CD4-positive, alpha-beta T cell treated with Interleukin-17A for 4 hours (primary cell): ENCODE measurements around the gene FCRL4.
"Not testable (repeated sequence)": the region's sequence is repeated elsewhere in the genome, so short reads cannot be mapped to it uniquely, and the experiment has no call there.

ENCODE experiments used
- DNase-seq: peaks from one replicate; pipeline ENCODE4 v3.0.0-alpha.2; 2020; ENCODE audit warnings: mixed read lengths

The FCRL4 gene

GRCh38 chr1:157551694-157552693 lies 45.9 kb downstream of the FCRL4 start, which contains the start of gene FCRL5:
TSS of gene FCRL5 (minus strand) at chr1:157552515. CDS start at chr1:157552362, 153 bp downstream.
- DNase-seq: no peak

DNA sequence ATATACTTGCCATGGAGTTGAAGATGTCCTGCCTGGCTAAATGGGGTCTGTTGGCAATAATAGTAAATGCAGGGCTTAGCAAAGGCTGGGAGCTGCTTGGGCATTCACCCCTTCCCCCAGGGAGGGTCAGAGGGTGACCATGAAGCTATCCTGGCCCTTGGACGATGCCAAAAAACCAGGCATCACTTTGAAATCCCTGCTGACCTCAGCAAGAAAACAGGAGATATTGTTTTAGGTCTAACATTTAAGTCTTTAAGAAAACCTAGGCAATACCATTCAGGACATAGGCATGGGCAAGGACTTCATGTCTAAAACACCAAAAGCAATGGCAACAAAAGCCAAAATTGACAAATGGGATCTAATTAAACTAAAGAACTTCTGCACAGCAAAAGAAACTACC lies 49.8 kb downstream of the FCRL4 start:
- not testable (repeated sequence) for DNase-seq

GRCh38 chr1:157542676-157543075 lies 55.2 kb downstream of the FCRL4 start:
- no peak for DNase-seq

DNA sequence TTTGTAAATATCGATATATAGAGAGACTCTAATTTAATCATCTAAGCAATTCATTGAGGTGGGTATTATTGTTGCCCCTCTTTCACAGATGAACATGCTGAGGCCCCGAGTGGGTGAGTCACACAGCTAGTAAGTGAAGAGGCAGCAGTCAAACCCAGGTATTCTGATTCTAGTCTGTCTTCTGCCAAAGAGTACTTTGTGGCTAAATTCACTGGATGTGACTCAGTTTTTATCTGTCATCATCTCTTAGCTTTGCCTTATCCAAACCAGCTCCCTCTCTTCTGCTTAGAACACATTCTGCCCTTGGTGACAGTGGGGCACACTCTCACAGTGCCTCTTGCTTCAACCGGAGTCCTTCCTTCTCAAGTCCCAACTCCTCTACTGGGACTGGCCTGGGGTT lies 57.0 kb downstream of the FCRL4 start:
- DNase-seq: no peak

GRCh38 chr1:157540160-157540748 lies 57.6 kb downstream of the FCRL4 start:
- no peak for DNase-seq

- DNase-seq: no peak
Measured at GRCh38 chr1:157539568-157539967, 58.3 kb downstream of the FCRL4 start.

DNA sequence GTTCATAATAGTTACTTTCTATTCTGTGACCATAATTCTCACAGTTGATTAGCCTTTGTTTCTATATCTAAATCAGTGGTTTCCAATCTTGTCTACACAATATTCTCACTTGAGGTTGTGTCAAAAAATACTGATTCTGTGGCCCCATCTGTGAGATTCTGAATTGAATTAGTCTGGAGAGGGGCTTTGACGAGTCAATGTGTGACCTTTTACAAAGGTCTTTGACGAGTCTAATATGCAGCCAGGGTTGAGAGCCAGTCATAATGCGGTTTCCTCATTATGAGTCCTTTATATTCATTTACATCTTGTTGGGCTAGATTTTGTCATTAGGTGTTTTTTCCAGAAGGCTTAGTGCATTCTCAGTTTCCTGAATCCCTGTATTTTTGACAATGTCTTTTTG lies 65.3 kb downstream of the FCRL4 start:
- DNase-seq: no peak

DNA sequence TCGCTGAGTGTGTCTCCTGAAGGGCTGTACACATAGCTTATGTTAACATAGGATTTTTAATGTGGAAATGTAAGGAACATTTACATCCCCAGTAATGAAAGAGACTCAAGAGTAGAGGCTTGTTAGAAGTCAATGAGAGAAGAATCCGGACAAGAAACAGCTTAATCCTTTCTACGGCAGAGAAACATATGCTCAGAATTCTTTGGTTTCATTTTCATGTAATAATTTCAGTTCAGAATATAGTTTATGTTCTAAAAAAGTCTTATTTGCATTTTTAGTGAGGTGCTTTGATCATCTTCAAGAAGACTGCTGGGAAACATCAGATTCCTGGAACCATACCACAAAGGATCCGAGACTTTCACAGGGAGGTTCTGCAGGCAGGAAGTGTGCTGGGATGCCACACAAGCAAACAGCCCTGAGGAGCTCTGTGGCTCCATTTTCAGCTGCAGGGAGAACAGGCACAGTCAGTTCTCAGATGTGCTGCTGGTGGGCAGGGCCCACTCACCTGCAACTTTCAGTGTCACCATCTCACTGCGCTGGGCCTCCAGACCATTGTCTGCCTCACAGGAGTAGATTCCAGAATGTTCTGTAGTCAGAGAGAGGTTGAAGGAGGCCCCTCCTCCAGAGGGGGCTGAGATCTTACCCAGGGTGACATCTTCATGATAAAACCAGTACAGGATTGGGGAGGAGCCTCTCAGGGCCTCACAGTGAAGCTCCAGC lies 74.0 kb downstream of the FCRL4 start:
- DNase-seq: no peak
